ENCODE measurements around the gene TIMM50. TPM values are rescaled to one million over a fixed set of nuclear protein-coding genes. Genes with fewer than 3 reads are reported as not detected.

Gene TIMM50
- total and polyA plus RNA-seq, 2 of the 13 experiments (the other 11 are each of a cell fraction or from before 2014, with no cell fraction given), result 91.1 to 92.5 TPM

GRCh38 chr19:39480337-39481228 lies at the start of gene TIMM50 (continued):
- TF ChIP-seq ZNF639 (CRISPR knock-in tag; conservative IDR thresholded peaks at IDR 0.05), result peak; percentile 71; the same call in 1 of the 2 replicates
- TF ChIP-seq CAMTA2 (CRISPR knock-in tag; IDR thresholded peaks at IDR 0.05; ENCODE audit: borderline replicate concordance), result no peak
- TF ChIP-seq GATA4 (IDR thresholded peaks at IDR 0.05; ENCODE audit: borderline replicate concordance, low read depth), result peak; percentile 54; the same call in 1 of the 2 replicates
- no peak for TF ChIP-seq PHB2 (IDR thresholded peaks at IDR 0.05; ENCODE audit: partially characterized antibody)
- no peak for TF ChIP-seq BRCA1 (CRISPR knock-in tag; IDR thresholded peaks at IDR 0.05)
- TF ChIP-seq, protein P1, sequence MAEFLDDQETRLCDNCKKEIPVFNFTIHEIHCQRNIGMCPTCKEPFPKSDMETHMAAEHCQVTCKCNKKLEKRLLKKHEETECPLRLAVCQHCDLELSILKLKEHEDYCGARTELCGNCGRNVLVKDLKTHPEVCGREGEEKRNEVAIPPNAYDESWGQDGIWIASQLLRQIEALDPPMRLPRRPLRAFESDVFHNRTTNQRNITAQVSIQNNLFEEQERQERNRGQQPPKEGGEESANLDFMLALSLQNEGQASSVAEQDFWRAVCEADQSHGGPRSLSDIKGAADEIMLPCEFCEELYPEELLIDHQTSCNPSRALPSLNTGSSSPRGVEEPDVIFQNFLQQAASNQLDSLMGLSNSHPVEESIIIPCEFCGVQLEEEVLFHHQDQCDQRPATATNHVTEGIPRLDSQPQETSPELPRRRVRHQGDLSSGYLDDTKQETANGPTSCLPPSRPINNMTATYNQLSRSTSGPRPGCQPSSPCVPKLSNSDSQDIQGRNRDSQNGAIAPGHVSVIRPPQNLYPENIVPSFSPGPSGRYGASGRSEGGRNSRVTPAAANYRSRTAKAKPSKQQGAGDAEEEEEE (CRISPR knock-in tag; IDR thresholded peaks at IDR 0.05; ENCODE audit: borderline replicate concordance), result no peak
- TF ChIP-seq SKI (IDR thresholded peaks at IDR 0.05; ENCODE audit: partially characterized antibody), result peak; percentile 22
- TF ChIP-seq ZNF292 (CRISPR knock-in tag; IDR thresholded peaks at IDR 0.05; ENCODE audit: borderline replicate concordance, low read depth), result no peak
- TF ChIP-seq, protein P2, sequence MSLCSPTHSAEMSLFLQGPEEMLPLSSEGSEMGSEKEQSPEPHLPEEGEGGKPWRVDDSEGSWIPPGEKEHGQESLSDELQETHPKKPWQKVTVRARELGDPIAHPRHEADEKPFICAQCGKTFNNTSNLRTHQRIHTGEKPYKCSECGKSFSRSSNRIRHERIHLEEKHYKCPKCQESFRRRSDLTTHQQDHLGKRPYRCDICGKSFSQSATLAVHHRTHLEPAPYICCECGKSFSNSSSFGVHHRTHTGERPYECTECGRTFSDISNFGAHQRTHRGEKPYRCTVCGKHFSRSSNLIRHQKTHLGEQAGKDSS (CRISPR knock-in tag; IDR thresholded peaks at IDR 0.05; ENCODE audit: borderline replicate concordance, low read depth), result peak; percentile 17; the same call in 1 of the 2 replicates
- TF ChIP-seq, protein P3, sequence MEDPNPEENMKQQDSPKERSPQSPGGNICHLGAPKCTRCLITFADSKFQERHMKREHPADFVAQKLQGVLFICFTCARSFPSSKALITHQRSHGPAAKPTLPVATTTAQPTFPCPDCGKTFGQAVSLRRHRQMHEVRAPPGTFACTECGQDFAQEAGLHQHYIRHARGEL (CRISPR knock-in tag; IDR thresholded peaks at IDR 0.05), result no peak
- TF ChIP-seq ZUFSP (CRISPR knock-in tag; IDR thresholded peaks at IDR 0.05; ENCODE audit: borderline replicate concordance), result no peak
- no peak for TF ChIP-seq ONECUT2 (CRISPR knock-in tag; IDR thresholded peaks at IDR 0.05)
- TF ChIP-seq ZC3H4 (CRISPR knock-in tag; IDR thresholded peaks at IDR 0.05; ENCODE audit: borderline replicate concordance), result no peak
- TF ChIP-seq, protein P4, sequence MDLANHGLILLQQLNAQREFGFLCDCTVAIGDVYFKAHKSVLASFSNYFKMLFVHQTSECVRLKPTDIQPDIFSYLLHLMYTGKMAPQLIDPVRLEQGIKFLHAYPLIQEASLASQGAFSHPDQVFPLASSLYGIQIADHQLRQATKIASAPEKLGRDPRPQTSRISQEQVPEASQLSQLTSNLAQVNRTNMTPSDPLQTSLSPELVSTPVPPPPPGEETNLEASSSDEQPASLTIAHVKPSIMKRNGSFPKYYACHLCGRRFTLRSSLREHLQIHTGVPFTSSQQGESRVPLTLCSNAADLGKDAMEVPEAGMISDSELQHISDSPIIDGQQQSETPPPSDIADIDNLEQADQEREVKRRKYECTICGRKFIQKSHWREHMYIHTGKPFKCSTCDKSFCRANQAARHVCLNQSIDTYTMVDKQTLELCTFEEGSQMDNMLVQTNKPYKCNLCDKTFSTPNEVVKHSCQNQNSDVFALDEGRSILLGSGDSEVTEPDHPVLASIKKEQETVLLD (CRISPR knock-in tag; IDR thresholded peaks at IDR 0.05; ENCODE audit: low read depth), result no peak
- no peak for TF ChIP-seq NONO (IDR thresholded peaks at IDR 0.05)
- peak; percentile 88 for TF ChIP-seq NONO (CRISPR knock-in tag; conservative IDR thresholded peaks at IDR 0.05)
- peak; percentile 83 for TF ChIP-seq KLF11 (CRISPR knock-in tag; IDR thresholded peaks at IDR 0.05)
- peak; percentile 70; the same call in 1 of the 2 replicates for TF ChIP-seq MAZ (IDR thresholded peaks at IDR 0.05; ENCODE audit: borderline replicate concordance, low read depth, low read length)
- TF ChIP-seq MAZ (CRISPR knock-in tag; IDR thresholded peaks at IDR 0.05; ENCODE audit: low read depth), result peak; percentile 91
- TF ChIP-seq TGIF2 (CRISPR knock-in tag; IDR thresholded peaks at IDR 0.05), result no peak; the same call in 1 of the 2 replicates
- peak; percentile 91; the same call in 1 of the 2 replicates for TF ChIP-seq SP5 (CRISPR knock-in tag; IDR thresholded peaks at IDR 0.05; ENCODE audit: borderline replicate concordance, low read depth)
- peak; percentile 67; the same call in 1 of the 2 replicates for TF ChIP-seq SIN3A (IDR thresholded peaks at IDR 0.05; ENCODE audit: borderline replicate concordance, low read depth, low read length)

Data from HepG2 (cell line).